Spleen (tissue), 7 donors: Measurements from ENCODE around the gene SLC18A3.

Source experiments
- CTCF ChIP-seq, 11 experiments: fragments of 200-600 bp in 7 of 11; fragments of 450-650 bp in 4 of 11; sonication (generic) in 4 of 11; IDR thresholded peaks in 8 of 11; conservative IDR thresholded peaks in 3 of 11; 1 replicate in 7 of 11; 2 replicates in 4 of 11; pipeline versions ENCODE4 v1.4.0 to v1.8.0; 2016 to 2021; ENCODE audit warnings: antibody characterized with exemption in 11 of 11, inconsistent platforms in 4 of 11, mild to moderate bottlenecking in 1 of 11
- POLR2A ChIP-seq, 3 donors: fragments of 450-650 bp; IDR thresholded peaks; one replicate each; pipeline ENCODE4 v1.5.1; 2017; ENCODE audit warnings: antibody characterized with exemption in 3 of 3, mild to moderate bottlenecking in 1 of 3
- POLR2AphosphoS5 ChIP-seq, 3 donors: sonication (generic); formaldehyde crosslinking; IDR thresholded peaks; one replicate each; pipeline ENCODE4 v1.5.1; 2017; ENCODE audit warnings: antibody characterized with exemption in 3 of 3
- donor health status: DM: no; HTN: no; CAD: no; lungs with moderate emphysema.
- donor health status: DM: no; HTN: no; CAD: no.
- donor health status: DM: no; HTN: no; CAD: no.

- TF ChIP-seq CTCF (IDR thresholded peaks at IDR 0.05 in 8 of 11, conservative IDR thresholded peaks at IDR 0.05 in 3 of 11) (no peak), POLR2AphosphoS5 (IDR thresholded peaks at IDR 0.05) (no peak), POLR2A (IDR thresholded peaks at IDR 0.05) (no peak)
These were observed 15.3 kb downstream of the SLC18A3 start for GRCh38 chr10:49625411-49625810.
